ENCODE measurements around the gene UVSSA. TPM values are rescaled to one million over a fixed set of nuclear protein-coding genes. Genes with fewer than 3 reads are reported as not detected.
"Not testable (repeated sequence)": the region's sequence is repeated elsewhere in the genome, so short reads cannot be mapped to it uniquely, and the experiment has no call there.

UVSSA gene
- total RNA-seq, 1 donor from 2014 or later: 32.4 TPM

DNA sequence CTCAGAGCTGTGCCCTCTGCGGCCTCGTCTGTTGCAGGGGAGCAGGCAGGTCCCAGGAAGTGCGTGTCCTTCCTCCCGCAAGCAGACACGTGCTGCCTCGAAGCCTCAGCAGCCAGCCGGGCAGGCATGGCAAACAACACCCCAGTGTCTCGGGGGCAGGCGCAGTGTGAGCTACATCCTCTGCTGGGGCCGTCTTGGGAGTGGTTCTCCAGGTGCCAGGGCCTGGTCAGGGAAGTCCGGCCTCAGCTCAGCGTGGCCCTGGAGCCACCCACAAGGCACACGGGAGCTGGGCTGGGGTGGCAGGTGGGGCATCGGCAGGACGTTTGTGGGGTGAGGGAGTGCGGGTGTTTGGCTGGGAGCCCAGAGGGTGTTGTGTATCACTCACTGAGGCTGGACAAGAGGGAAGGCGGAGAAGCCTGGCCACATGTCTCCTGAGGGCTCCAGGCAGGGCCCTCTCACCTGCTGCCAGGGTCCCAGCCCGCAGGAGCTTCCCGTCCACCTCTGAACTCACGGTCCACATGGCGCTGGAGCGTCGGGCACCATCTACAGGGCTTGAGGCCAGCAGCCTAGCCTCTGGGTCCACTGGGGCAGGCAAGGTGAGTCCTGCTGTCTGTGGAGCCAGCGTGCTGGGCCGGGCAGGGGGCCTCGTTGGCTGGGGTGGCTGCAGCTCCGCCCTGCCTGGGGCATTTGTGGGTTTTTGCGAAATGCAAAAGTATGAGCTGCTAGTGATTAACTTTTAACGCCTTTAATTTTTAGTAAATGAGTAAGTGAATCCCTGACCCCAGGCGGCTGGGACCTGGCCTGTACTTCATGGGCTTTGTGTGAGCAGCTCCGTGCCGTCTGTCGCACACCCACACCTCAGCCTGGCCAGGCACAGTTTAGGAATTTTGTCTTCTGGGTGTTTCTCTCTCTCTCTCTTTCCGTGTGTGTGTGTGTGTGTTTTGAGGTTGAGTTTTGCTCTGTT is 17.3 kb upstream of the UVSSA start:
- no peaks in the 10 kb centered on the region for H3K27me3 Mint-ChIP-seq
- no peak overlapping the region for H3K4me3 Mint-ChIP-seq
- no peak for DNase-seq (ENCODE audit: extremely low spot score, unreplicated experiment)
- H3K4me1 Mint-ChIP-seq (ENCODE audit: unreplicated experiment): peaks cover 6% of the 10 kb centered on the region
- no peaks in the 10 kb centered on the region for H3K9me3 Mint-ChIP-seq
- no peak for TF ChIP-seq CTCF (conservative IDR thresholded peaks at IDR 0.05)
- H3K36me3 Mint-ChIP-seq: peaks cover 4% of the 10 kb centered on the region
- no peak overlapping the region for H3K27ac Mint-ChIP-seq

GRCh38 chr4:1330761-1331590 is 16.0 kb upstream of the UVSSA start:
- Mint-ChIP-seq H3K4me1 (ENCODE audit: unreplicated experiment) (peaks cover 6% of the 10 kb centered on the region), H3K36me3 (peaks cover 9% of the 10 kb centered on the region), H3K4me3 (peak overlapping the region; percentile 31), H3K27me3 (no peaks in the 10 kb centered on the region), H3K9me3 (no peaks in the 10 kb centered on the region), H3K27ac (peak overlapping the region; percentile 57)
- no peak for DNase-seq (ENCODE audit: extremely low spot score, unreplicated experiment)
- no peak for TF ChIP-seq CTCF (conservative IDR thresholded peaks at IDR 0.05)

- H3K36me3 Mint-ChIP-seq: peaks cover 15% of the 10 kb centered on the region
- H3K4me3 Mint-ChIP-seq: peak overlapping the region; percentile 25
- DNase-seq (ENCODE audit: extremely low spot score, unreplicated experiment): no peak
- peaks cover 6% of the 10 kb centered on the region for H3K4me1 Mint-ChIP-seq (ENCODE audit: unreplicated experiment)
- no peaks in the 10 kb centered on the region for H3K9me3 Mint-ChIP-seq
- H3K27me3 Mint-ChIP-seq: no peaks in the 10 kb centered on the region
- no peak for TF ChIP-seq CTCF (conservative IDR thresholded peaks at IDR 0.05)
- peak overlapping the region; percentile 95 for H3K27ac Mint-ChIP-seq
Measured at GRCh38 chr4:1331591-1332353, 15.2 kb upstream of the UVSSA start.

- Mint-ChIP-seq H3K27ac (peak overlapping the region; percentile 95), H3K36me3 (peaks cover 24% of the 10 kb centered on the region), H3K27me3 (no peaks in the 10 kb centered on the region), H3K9me3 (no peaks in the 10 kb centered on the region), H3K4me1 (ENCODE audit: unreplicated experiment) (peaks cover 6% of the 10 kb centered on the region), H3K4me3 (peak overlapping the region; percentile 25)
- no peak for DNase-seq (ENCODE audit: extremely low spot score, unreplicated experiment)
- TF ChIP-seq CTCF (conservative IDR thresholded peaks at IDR 0.05): no peak
Measured at GRCh38 chr4:1332686-1333085, 14.3 kb upstream of the UVSSA start.

GRCh38 chr4:1333256-1333655 is 13.8 kb upstream of the UVSSA start:
- peaks cover 26% of the 10 kb centered on the region for H3K36me3 Mint-ChIP-seq

GRCh38 chr4:1333851-1334578 is 13.0 kb upstream of the UVSSA start:
- not testable (repeated sequence) for H3K27me3 Mint-ChIP-seq; DNase-seq (ENCODE audit: extremely low spot score, unreplicated experiment); H3K9me3 Mint-ChIP-seq; H3K4me1 Mint-ChIP-seq (ENCODE audit: unreplicated experiment); H3K4me3 Mint-ChIP-seq
- H3K36me3 Mint-ChIP-seq: peaks cover 30% of the 10 kb centered on the region
- H3K27ac Mint-ChIP-seq: peak overlapping the region; percentile 61

More at GRCh38 chr4:1333256-1333655, 13.8 kb upstream of the UVSSA start:
- H3K27me3 Mint-ChIP-seq: no peaks in the 10 kb centered on the region
- peaks cover 6% of the 10 kb centered on the region for H3K4me1 Mint-ChIP-seq (ENCODE audit: unreplicated experiment)
- no peaks in the 10 kb centered on the region for H3K9me3 Mint-ChIP-seq
- TF ChIP-seq CTCF (conservative IDR thresholded peaks at IDR 0.05): no peak
- H3K4me3 Mint-ChIP-seq: no peak overlapping the region
- H3K27ac Mint-ChIP-seq: no peak overlapping the region
- no peak for DNase-seq (ENCODE audit: extremely low spot score, unreplicated experiment)

Data from type B pancreatic cell (in vitro differentiated cells).